Retinal pigment epithelial cell (primary cell): ENCODE results near the gene PLAGL2.
"Not testable (repeated sequence)": the region's sequence is repeated elsewhere in the genome, so short reads cannot be mapped to it uniquely, and the experiment has no call there.

Experiments
- DNase-seq: peaks from one replicate; pipeline ENCODE4 v3.0.0-alpha.2; 2010; ENCODE audit warnings: low read depth
- H3K4me3 ChIP-seq: 2 replicates; pipeline ENCODE4 v1.5.1; 2011; ENCODE audit warnings: mild to moderate bottlenecking, low read length, control low read depth, moderate library complexity
- CTCF ChIP-seq: conservative IDR thresholded peaks from 2 replicates; pipeline ENCODE4 v1.5.1; 2011; ENCODE audit warnings: low read depth, low read length, control low read depth, inconsistent platforms

Gene PLAGL2

GRCh38 chr20:32179934-32180333 lies 27.6 kb downstream of the PLAGL2 start:
- TF ChIP-seq CTCF = no peak
- no peak for DNase-seq
- no peak overlapping the region for H3K4me3 ChIP-seq

- no peak overlapping the region for H3K4me3 ChIP-seq
- no peak for TF ChIP-seq CTCF
- DNase-seq = no peak
Observed at GRCh38 chr20:32179515-32179914, 28.0 kb downstream of the PLAGL2 start.

- not testable (repeated sequence) for DNase-seq, H3K4me3 ChIP-seq
Observed at GRCh38 chr20:32177696-32178095, 29.8 kb downstream of the PLAGL2 start.

- H3K4me3 ChIP-seq = no peak overlapping the region
- TF ChIP-seq CTCF = no peak
- peak; percentile 55 for DNase-seq
Observed at GRCh38 chr20:32168184-32168910, 39.2 kb downstream of the PLAGL2 start.

GRCh38 chr20:32167552-32167951 lies 40.0 kb downstream of the PLAGL2 start:
- H3K4me3 ChIP-seq = no peak overlapping the region

GRCh38 chr20:32165836-32166545 lies 41.6 kb downstream of the PLAGL2 start:
- no peak overlapping the region for H3K4me3 ChIP-seq
- no peak for TF ChIP-seq CTCF
- DNase-seq = no peak

More at GRCh38 chr20:32167552-32167951, 40.0 kb downstream of the PLAGL2 start:
- no peak for TF ChIP-seq CTCF
- no peak for DNase-seq

GRCh38 chr20:32164984-32165735 lies 42.4 kb downstream of the PLAGL2 start:
- no peak for DNase-seq
- no peak overlapping the region for H3K4me3 ChIP-seq
- no peak for TF ChIP-seq CTCF
